ENCODE measurements around the gene CDKN2A. TPM values are rescaled to one million over a fixed set of nuclear protein-coding genes. Genes with fewer than 3 reads are reported as not detected.

The CDKN2A gene
- total and polyA plus RNA-seq, 8 donors, result 0.30 to 1.6 (median 0.75) TPM; not detected in 4

DNA sequence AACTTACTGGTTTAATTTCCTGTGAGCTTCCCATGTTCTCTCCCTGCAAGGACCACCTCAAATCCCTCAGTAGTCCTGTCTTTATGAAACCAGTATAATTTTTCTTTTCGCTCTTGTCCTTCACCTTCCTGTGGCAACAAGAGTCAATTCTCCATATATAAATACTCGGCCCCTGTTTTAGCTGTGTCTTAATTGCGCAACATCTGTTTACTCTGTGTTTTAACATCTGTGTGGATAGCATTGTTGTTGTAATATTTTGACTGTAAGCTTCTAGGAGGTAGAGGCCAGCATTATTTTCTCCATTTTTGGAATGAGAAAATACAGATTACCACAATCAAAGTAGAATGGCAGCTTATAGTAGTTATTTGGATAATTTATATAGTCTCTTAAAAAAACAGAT lies 45.1 kb upstream of the CDKN2A start:
- TF ChIP-seq, protein P1, sequence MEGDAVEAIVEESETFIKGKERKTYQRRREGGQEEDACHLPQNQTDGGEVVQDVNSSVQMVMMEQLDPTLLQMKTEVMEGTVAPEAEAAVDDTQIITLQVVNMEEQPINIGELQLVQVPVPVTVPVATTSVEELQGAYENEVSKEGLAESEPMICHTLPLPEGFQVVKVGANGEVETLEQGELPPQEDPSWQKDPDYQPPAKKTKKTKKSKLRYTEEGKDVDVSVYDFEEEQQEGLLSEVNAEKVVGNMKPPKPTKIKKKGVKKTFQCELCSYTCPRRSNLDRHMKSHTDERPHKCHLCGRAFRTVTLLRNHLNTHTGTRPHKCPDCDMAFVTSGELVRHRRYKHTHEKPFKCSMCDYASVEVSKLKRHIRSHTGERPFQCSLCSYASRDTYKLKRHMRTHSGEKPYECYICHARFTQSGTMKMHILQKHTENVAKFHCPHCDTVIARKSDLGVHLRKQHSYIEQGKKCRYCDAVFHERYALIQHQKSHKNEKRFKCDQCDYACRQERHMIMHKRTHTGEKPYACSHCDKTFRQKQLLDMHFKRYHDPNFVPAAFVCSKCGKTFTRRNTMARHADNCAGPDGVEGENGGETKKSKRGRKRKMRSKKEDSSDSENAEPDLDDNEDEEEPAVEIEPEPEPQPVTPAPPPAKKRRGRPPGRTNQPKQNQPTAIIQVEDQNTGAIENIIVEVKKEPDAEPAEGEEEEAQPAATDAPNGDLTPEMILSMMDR (IDR thresholded peaks at IDR 0.05), result no peak

DNA sequence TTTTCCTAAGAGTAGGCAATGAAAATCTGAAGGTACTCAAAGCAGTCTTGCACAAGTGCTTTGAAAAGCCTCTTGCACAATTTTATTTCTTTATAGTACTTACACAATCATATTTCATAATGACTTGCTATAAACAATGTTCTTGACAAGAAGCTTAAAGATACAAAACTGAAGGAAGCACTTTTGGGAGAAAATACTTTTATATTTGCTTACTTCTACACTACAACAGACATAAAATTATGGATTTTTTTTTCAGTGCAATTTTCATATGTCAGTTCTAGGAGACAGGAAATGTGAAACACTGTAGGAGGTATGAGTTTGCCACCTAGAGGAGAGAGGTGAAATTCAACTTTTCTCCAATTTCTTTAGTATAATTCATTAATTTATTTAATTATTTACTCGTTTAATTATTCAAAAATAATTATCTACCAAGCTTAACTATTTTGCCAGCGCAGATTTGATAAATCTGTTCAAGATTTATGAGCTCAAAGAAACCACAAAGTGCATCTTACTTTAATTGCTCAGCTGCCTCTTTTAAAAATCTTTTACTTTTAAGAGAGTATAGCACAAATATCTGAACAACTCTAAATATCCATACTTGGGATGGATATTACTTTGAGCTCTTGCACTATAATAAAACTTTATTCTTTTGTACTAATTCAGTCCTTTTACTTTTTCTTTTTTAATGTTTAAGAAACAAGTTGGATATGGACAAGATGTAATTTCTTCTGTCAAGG lies 43.9 kb upstream of the CDKN2A start:
- Histone ChIP-seq H3K4me1 (peaks cover 4 to 27% of the 10 kb centered on the region in 2 donors), H3K4me3 (no peak overlapping the region), H3K36me3 (no peaks in the 10 kb centered on the region), H3K9me3 (no peaks in the 10 kb centered on the region), H3K27me3 (no peaks in the 10 kb centered on the region), H3K27ac (peak overlapping the region; percentile 7 to 41)
- DNase-seq (peak in 1 of 4 donors; percentile 26), ATAC-seq (peak; percentile 64)
- TF ChIP-seq, protein P1 (IDR thresholded peaks at IDR 0.05), result peak; percentile 31 to 35
- intact Hi-C loops (cut with DNase I), result no loop called here

More for the DNA sequence above, 45.1 kb upstream of the CDKN2A start:
- peaks cover 4 to 27% of the 10 kb centered on the region in 2 donors for H3K4me1 ChIP-seq
- H3K9me3 ChIP-seq, result no peaks in the 10 kb centered on the region
- H3K4me3 ChIP-seq, result no peak overlapping the region
- intact Hi-C loops (cut with DNase I), result no loop called here
- H3K36me3 ChIP-seq, result no peaks in the 10 kb centered on the region
- no peaks in the 10 kb centered on the region for H3K27me3 ChIP-seq
- DNase-seq (peak in 1 of 4 donors; percentile 10), ATAC-seq (peak; percentile 21)
- H3K27ac ChIP-seq, result no peak overlapping the region

DNA sequence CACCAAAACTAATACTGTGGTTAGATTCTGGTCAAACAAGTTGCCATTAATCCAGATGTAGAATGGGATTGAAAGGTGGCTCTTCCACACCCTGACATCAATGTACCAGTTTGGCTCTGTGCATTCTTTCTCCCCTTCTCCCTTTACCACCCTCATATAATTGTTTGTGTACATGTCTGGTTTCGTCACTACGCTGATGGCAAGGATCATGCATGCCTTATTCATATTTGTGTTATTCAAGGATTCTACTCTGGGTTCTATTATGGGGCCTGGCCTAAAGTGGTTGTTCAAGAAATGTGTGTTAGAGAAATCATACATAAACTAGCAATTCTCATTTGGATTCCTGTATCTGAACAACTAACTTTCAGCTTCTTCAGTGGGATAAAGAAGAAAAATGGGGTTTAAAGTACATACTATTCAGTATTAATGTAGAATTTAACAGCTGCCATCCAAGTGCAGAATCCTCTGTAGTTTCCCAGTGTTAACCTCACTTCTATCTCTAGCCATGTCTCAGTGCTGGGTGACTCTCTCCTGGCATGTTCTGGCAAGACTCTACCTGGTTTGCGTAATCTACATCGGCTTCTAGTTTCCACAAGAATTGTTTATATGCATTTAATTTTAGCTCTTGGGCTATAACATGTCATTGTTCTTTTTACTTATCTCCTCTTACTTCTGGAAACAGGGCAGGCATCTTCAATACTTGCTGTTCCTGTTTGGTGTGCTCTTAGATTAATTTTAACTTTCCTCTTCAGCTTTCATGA lies 42.9 kb upstream of the CDKN2A start:
- H3K9me3 ChIP-seq, result no peaks in the 10 kb centered on the region
- no peaks in the 10 kb centered on the region for H3K36me3 ChIP-seq
- intact Hi-C loops (cut with DNase I), result no loop called here
- DNase-seq (no peak), ATAC-seq (peak; percentile 58)
- TF ChIP-seq, protein P1 (IDR thresholded peaks at IDR 0.05), result no peak
- H3K4me1 ChIP-seq, result peaks cover 4 to 27% of the 10 kb centered on the region in 2 donors
- no peaks in the 10 kb centered on the region for H3K27me3 ChIP-seq
- H3K4me3 ChIP-seq, result no peak overlapping the region
- peak overlapping the region in 1 of 2 donors; percentile 41 for H3K27ac ChIP-seq

DNA sequence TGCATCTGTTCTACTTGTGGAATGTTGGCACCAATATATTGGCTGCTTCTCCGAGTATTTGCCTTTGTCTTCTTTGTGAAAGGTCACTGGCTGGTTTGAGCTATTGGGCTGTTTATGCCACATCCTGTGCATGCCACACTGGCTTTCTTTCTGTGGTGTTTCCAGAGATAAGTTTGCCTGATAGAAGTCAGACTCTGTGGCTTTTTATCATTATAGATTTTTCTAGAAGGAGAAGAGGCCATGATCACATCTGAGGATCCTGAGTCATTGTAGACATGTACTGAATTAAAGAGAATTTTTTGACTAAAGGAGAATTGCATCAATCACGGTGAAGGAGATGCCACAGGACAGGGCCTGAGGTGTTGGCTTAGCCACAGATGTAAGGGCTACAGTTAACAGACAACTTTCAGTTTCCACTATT lies 41.4 kb upstream of the CDKN2A start:
- H3K4me1 ChIP-seq, result peaks cover 4 to 34% of the 10 kb centered on the region in 2 donors
- H3K27ac ChIP-seq, result no peak overlapping the region
- H3K27me3 ChIP-seq, result no peaks in the 10 kb centered on the region
- H3K4me3 ChIP-seq, result no peak overlapping the region
- no peaks in the 10 kb centered on the region for H3K36me3 ChIP-seq
- TF ChIP-seq, protein P1 (IDR thresholded peaks at IDR 0.05), result no peak
- ATAC-seq (no peak), DNase-seq (no peak)
- intact Hi-C loops (cut with DNase I), result no loop called here
- H3K9me3 ChIP-seq, result no peaks in the 10 kb centered on the region

DNA sequence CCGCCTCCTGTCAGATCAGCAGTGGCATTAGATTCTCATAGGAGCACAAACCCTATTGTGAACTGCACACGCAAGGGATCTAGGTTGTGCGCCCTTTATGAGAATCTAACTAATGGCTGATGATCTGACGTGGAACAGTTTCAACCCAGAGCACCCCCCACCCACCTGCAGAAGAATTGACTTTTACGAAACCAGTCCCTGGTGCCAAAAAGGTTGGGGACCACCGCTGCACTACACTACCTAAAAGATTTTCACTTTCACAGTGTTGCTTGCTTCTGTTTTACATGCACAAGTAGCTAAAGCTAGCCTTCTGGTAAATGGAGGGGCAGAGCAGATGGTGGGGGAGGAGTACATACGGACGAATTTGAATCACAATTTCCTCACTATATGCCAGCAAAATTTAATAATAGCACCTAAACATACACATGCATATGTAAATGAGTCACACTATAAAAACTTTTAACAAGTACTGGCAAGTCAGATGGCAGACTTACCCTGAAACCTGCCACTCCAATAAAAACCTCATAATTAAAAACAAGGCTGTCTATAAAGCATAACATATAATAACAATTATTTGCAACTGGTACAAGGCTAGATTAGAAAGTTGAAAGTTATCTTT lies 38.9 kb upstream of the CDKN2A start:
- Histone ChIP-seq H3K36me3 (no peaks in the 10 kb centered on the region), H3K27ac (no peak overlapping the region), H3K4me1 (peaks cover 2 to 36% of the 10 kb centered on the region in 2 donors), H3K9me3 (no peaks in the 10 kb centered on the region), H3K4me3 (no peak overlapping the region), H3K27me3 (no peaks in the 10 kb centered on the region)
- intact Hi-C loops (cut with DNase I), result no loop called here
- TF ChIP-seq, protein P1 (IDR thresholded peaks at IDR 0.05), result no peak
- no peak for DNase-seq
- no peak for ATAC-seq
